Fibroblast of skin of abdomen (primary cell): Measurements from ENCODE around the gene DYNC2H1.
"Not testable (repeated sequence)": the region's sequence is repeated elsewhere in the genome, so short reads cannot be mapped to it uniquely, and the experiment has no call there.

Experiments
- DNase-seq: peaks from one replicate; pipeline ENCODE4 v3.0.0-alpha.2; 2013

DYNC2H1 gene

GRCh38 chr11:103370076-103370475 lies 260.9 kb downstream of the DYNC2H1 start:
- no peak for DNase-seq

- DNase-seq, result no peak
These were observed 263.7 kb downstream of the DYNC2H1 start for GRCh38 chr11:103372906-103373305.

DNA sequence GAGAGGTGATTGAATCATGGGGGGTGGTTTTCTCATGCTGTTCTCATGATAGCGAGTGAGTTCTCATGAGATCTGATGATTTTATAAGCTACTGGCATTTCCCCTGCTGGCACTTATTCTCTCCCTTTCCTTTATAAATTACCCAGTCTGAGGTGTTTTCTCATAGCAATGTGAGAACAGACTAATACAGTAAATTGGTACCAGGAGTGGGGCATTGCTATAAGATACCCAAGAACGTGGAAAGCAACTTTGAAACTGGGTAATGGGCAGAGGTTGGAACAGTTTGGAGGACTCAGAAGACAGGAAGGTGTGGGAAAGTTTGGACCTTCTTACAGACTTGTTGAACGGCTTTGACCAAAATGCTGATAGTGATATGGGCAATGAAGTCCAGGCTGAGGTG lies 265.0 kb downstream of the DYNC2H1 start:
- not testable (repeated sequence) for DNase-seq

DNA sequence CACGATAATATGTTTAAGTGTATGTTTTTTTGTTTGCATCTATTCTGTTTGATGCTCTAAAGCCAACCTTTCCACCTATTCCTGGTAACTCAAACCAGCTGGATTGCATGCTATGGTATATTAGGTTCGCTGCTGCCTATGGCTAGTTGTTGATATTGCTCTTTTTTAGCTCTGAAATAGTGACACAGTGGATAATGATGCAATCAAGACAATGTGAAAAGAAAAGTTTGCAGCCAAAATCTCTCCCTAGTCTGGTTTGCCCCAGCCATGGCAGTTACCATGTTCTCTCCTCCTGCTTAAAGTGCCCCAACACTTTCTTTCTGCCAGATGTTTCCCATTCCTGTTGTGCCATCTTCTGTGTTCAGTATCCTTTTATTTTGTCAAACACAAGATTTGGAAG lies 269.7 kb downstream of the DYNC2H1 start:
- DNase-seq, result peak; percentile 31

DNA sequence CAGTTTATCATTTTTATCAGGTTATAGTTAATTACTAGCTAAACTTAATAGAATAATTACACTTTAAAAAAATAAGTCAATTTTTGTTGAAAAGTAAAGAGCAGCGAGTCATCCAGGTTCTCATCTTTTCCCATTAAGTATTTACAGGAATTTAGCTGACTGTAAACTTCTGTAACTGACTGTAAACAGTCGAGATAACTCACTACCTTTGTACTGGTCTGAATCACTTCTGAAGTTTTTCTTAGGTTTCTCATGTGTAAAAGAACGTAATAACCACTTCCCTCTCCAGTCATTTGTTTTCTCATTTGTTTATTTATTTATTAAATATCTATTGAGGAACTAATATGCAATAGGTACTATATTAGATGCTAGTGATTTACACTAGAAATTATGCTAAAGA lies 270.8 kb downstream of the DYNC2H1 start:
- DNase-seq, result no peak

DNA sequence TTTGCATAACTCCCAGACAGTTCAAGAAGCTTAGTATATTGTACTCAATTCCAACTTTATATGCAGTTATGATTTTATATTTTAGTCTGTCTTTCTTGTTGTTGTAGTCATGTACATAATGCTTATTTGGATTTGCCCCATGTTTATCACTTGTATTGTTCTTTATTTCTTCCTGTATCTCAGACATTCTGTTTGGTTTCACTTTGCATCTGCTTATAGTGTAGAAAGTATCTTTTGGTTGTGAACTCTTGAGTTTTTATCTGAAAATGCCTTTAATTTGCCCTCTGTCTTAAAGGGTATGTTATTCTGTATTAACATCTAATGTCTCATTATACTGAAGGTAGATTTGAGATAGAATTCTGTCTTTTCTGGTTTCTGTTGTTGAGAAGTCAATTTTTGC lies 275.4 kb downstream of the DYNC2H1 start:
- no peak for DNase-seq

DNA sequence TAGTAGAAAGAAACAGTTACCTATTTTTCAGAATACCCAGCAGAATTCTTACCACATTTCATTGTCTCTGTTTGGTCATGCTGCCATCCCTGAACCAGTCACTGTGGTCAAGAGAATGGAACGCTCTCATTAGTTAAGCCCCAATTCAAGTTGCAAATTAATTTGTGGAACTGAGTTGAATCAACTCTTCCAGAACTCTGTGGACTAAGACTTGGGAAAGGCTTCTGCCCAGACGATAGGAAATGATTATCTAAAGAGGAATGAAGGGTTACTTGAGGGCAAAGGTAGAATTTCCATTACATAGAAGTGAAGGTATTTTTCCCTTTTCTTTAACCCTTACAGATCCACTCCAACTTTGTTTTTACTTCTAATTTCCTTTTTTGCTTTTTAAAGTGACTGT lies 286.4 kb downstream of the DYNC2H1 start:
- peak; percentile 75 for DNase-seq

DNA sequence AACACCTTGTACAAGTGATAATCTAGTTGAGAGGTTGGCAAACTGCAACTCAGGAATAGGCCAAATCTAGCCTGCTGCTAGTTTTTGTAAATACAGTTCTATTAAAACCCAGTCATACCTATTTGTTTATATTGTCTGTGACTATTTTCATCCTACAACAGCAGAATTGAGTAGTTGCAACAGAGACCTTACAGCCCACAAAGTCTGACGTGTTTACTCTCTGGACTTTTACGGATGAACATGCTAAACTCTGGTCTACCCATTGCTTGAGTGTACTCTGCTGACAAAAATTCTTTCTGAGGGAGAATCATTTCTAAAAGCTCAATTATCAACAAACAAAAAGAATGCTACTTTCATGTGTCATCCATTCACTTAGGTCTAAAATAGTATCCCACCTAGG lies 287.0 kb downstream of the DYNC2H1 start:
- DNase-seq, result no peak

DNA sequence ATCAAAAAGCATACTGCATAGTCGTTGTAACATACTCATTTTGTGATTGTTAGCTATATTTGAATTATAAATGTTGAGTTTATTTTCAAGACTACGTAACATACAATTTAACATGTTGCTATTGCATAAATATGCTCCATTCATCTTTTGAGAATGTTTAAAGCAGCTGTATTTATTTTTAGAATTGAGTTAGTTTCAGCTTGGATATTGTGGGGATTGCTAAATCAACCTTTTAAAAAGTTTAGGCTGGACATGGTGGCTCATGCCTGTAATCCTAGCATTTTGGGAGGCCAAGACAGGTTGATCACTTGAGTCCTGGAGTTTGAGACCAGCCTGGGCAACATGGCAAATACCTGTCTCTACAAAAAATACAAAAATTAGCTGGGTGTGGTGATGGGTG lies 288.1 kb downstream of the DYNC2H1 start:
- peak; percentile 6 for DNase-seq

DNA sequence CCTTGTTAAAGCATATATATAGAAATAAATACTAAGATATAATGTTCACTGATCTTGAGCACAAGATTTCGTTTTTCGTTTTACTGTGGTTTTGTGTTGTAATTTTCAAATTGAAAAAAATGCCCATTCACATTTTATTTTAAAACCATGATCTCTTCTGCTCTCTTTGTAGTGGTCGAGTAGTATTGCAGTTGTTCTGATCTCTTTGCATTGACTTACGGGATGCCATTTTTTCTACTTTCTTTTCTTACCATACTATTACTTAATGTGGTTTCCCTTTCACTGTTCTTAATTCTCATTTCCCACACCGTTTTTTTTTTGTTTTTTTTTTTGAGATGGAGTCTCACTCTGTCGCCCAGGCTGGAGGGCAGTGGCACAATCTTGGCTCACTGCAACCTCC lies 289.6 kb downstream of the DYNC2H1 start:
- no peak for DNase-seq

- no peak for DNase-seq
These were observed 297.1 kb downstream of the DYNC2H1 start for GRCh38 chr11:103406357-103406756.

DNA sequence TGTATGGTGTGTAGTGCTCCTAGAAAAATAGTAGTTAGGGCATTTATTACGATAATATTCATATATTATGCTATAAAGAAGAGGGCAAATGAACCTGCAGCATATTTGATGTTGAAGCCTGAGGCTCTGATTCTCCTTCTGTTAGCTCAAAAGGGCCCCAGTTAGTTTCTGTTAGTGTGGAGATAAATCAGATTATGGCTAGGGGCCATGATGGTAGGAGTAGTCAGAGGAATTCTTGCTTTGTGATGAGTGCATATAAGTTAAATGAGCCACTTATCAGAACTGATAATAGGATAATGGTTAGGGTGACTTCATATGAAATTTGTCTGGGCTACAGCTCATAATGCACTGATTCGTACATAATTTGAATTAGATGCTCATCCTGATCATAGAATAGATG lies 298.4 kb downstream of the DYNC2H1 start:
- DNase-seq, result no peak

DNA sequence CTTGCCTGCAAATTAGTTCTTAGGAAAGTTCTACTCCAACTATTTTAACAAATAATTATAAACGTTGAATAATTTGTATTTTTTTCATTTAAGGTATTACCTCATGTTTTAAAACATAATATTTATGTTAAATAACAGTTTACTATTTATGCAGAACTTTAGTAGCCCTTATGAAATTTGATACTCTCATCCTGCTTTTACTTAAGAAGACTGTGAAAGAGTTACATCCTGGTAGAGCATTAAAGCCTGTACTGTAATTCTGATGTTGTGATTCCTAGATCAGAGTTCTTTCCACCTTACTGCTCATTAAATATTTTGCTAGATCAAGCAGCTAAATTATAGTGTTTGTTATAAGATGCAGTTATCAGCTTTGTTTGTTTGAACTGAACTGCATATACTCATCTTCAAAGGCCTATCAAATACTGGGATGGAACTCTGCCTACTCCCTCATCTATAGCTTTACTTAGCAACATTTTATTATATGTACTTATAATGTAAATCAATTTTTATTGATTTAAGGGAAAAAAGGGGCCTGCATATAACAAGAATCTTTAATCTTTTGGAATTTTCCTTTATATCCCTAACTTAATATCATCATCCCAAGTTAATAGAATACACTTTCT lies 304.2 kb downstream of the DYNC2H1 start:
- no peak for DNase-seq

DNA sequence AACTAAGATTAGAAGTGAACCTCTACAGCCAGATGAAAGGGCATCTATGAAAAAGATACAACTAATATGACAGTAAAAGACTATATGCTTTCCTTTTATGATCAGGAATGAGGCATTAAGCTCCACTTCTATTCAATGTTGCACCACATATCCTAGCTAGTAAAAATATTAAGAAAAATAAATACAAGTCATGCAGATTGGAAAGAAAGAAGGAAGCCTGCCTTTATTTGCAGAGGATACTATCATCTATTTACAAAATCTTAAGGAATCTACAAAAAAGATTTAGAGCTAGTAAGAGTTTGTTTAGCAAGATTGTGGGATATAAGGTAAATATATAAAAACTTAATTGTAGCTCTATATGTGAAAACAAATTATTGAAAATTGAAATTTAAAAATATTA lies 308.8 kb downstream of the DYNC2H1 start:
- DNase-seq, result no peak

DNA sequence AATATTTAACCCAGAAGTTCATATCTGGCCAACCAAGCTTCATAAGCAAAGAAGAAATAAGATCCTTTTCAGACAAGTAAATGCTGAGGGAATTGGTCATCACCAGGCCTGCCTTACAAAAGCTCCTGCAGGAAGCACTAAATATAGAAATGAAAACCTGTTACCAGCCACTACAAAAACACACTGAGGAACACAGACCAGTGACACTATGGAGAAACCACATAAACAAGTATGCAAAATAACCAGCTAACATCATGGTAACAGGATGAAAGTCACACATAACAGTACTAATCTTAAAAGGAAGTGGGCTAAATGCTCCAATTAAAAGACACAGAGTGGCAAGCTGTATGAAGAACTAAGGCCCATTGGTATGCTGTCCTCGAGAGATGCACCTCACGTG lies 311.4 kb downstream of the DYNC2H1 start:
- DNase-seq, result peak; percentile 30

GRCh38 chr11:103433386-103434072 lies 324.3 kb downstream of the DYNC2H1 start:
- DNase-seq, result peak; percentile 76

DNA sequence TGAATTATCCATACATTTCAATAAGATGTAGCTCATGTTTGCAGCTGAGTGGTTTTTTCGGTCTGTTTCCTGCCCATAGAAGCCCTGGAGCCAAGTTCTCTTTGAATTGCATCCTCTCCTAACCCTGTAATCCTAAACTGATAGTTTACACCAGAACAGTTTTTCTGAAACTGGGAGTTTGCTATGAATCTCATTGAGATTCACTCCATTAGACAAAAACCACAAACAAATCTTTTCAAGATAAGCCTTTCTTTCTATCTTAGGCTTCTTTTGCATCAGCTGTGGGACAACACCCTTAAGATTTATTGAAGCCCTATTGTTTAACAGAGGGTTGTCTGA lies 324.8 kb downstream of the DYNC2H1 start:
- DNase-seq, result peak; percentile 17

- DNase-seq, result no peak
These were observed 327.0 kb downstream of the DYNC2H1 start for GRCh38 chr11:103436131-103436770.

GRCh38 chr11:103441021-103441420 lies 331.8 kb downstream of the DYNC2H1 start:
- no peak for DNase-seq

DNA sequence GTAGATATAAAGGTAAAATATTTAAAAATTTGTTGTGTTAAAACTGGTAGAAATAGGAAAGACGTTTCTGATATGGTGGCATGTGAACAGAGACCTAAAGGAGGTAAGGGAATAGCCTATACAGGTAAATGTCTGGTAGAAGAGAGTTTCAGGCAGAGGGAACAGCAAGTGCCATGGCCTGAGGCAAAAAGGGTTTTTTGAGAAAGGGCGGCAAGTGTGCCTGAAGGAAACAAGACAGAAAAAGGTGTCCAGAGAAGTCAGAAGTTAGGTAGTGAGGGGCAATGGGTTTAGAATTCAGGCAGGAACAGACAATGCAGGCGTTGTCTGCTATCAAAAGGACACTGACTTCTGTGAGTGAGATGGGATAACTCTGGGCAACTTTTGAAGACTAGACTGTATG lies 339.7 kb downstream of the DYNC2H1 start:
- DNase-seq, result no peak

DNA sequence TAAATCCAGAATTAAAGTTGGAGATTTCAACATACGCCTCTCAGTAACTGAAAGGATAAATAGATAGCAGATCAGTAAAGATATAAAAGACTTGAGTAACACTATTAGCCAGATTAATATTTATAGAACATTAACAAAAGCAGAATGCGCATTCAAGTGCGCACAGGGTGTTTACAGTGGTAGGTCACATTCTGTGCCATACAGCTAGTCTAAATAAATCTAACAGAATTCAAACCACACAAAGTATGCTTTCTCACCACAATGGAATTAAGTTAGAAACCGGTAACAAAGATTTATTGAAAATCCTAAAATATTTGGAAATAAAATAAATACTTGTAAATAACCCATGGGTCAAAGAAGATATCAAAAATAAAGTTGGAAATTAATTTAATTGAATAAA lies 341.0 kb downstream of the DYNC2H1 start:
- DNase-seq, result peak; percentile 20

- no peak for DNase-seq
These were observed 343.9 kb downstream of the DYNC2H1 start for GRCh38 chr11:103453126-103453525.

GRCh38 chr11:103453915-103454709 lies 344.9 kb downstream of the DYNC2H1 start:
- no peak for DNase-seq
